ACC112 (cell line): ENCODE measurements around the gene ADAM10.
A peak's percentile ranks its signal among the peaks of the same experiment; 100 is the strongest.

Experiments
- H2AFZ ChIP-seq: fragments of 200-600 bp; sonication (generic); one replicate; pipeline ENCODE4 v1.6.0; 2017; ENCODE audit warnings: antibody characterized with exemption, low read length; ENCODE audit not compliant: unreplicated experiment
- H3K27ac ChIP-seq: fragments of 200-600 bp; sonication (generic); 2 replicates; pipeline ENCODE4 v1.5.1; 2014; ENCODE audit warnings: low read depth, mild to moderate bottlenecking, antibody characterized with exemption, low read length, moderate library complexity
- H3K27me3 ChIP-seq: fragments of 200-600 bp; sonication (generic); 2 replicates; pipeline ENCODE4 v1.6.1; 2014; ENCODE audit warnings: mild to moderate bottlenecking, antibody characterized with exemption, low read length, moderate library complexity, mixed read lengths; ENCODE audit not compliant: insufficient read depth
- H3K36me3 ChIP-seq: fragments of 200-600 bp; sonication (generic); 2 replicates; pipeline ENCODE4 v1.6.1; 2016; ENCODE audit warnings: mild to moderate bottlenecking, antibody characterized with exemption, low read length, moderate library complexity, mixed read lengths; ENCODE audit not compliant: insufficient read depth
- H3K4me1 ChIP-seq: fragments of 200-600 bp; sonication (generic); one replicate; pipeline ENCODE4 v1.6.1; 2016; ENCODE audit warnings: low read length, mixed read lengths; ENCODE audit not compliant: insufficient read depth, unreplicated experiment, control insufficient read depth
- H3K4me3 ChIP-seq: fragments of 200-600 bp; sonication (generic); 2 replicates; pipeline ENCODE4 v1.5.1; 2014; ENCODE audit warnings: mild to moderate bottlenecking, low read depth, low read length
- H3K79me2 ChIP-seq: fragments of 200-600 bp; sonication (generic); one replicate; pipeline ENCODE4 v1.6.0; 2016; ENCODE audit warnings: low read length; ENCODE audit not compliant: control insufficient read depth, unreplicated experiment, insufficient read depth

Gene ADAM10, protein sequence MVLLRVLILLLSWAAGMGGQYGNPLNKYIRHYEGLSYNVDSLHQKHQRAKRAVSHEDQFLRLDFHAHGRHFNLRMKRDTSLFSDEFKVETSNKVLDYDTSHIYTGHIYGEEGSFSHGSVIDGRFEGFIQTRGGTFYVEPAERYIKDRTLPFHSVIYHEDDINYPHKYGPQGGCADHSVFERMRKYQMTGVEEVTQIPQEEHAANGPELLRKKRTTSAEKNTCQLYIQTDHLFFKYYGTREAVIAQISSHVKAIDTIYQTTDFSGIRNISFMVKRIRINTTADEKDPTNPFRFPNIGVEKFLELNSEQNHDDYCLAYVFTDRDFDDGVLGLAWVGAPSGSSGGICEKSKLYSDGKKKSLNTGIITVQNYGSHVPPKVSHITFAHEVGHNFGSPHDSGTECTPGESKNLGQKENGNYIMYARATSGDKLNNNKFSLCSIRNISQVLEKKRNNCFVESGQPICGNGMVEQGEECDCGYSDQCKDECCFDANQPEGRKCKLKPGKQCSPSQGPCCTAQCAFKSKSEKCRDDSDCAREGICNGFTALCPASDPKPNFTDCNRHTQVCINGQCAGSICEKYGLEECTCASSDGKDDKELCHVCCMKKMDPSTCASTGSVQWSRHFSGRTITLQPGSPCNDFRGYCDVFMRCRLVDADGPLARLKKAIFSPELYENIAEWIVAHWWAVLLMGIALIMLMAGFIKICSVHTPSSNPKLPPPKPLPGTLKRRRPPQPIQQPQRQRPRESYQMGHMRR

GRCh38 chr15:58749532-58750337 is at the start of gene ADAM10:
Gene ADAM10, minus strand, starts transcription at chr15:58749707. Its CDS starts 173 bp downstream, at chr15:58749534.
- H3K36me3 ChIP-seq = no peaks in the 10 kb centered on the region
- H3K27ac ChIP-seq = peak within 1 kb of the TSS; percentile 90
- peak within 1 kb of the TSS; percentile 81 for H3K4me3 ChIP-seq
- peak within 1 kb of the TSS; percentile 92 for H2AFZ ChIP-seq
- no peaks in the 10 kb centered on the region for H3K27me3 ChIP-seq
- peaks cover 11% of the 10 kb centered on the region for H3K4me1 ChIP-seq
- H3K79me2 ChIP-seq = peaks cover 44% of the 10 kb centered on the region

DNA sequence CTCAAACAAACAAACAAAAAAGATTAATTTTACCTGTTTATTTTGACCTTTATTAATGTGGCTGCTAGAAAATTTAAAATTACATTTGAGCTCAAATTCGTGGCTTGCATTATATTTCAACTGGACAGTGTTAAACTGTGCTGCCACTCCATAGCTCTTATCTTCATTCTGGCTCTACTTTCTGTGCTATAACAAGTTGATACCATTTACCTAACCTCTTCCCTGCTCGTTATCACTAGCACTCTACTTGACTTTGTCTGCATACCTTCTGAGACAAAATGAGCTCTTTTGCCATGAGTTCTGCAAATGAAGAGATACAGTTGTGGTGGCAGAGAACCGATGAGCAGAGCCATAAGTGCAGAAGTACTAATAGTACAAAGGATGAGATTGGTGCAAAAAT is 48.0 kb upstream of the ADAM10 start:
- H3K36me3 ChIP-seq = no peaks in the 10 kb centered on the region
- H3K4me3 ChIP-seq = no peak overlapping the region
- H3K4me1 ChIP-seq = no peaks in the 10 kb centered on the region
- H3K79me2 ChIP-seq = no peaks in the 10 kb centered on the region
- no peak overlapping the region for H3K27ac ChIP-seq
- no peaks in the 10 kb centered on the region for H3K27me3 ChIP-seq
- no peak overlapping the region for H2AFZ ChIP-seq

GRCh38 chr15:58795825-58796224 is 46.3 kb upstream of the ADAM10 start:
- H3K36me3 ChIP-seq = no peaks in the 10 kb centered on the region
- H3K27me3 ChIP-seq = no peaks in the 10 kb centered on the region
- H2AFZ ChIP-seq = no peak overlapping the region
- H3K27ac ChIP-seq = no peak overlapping the region
- H3K4me1 ChIP-seq = no peaks in the 10 kb centered on the region
- no peaks in the 10 kb centered on the region for H3K79me2 ChIP-seq
- no peak overlapping the region for H3K4me3 ChIP-seq

DNA sequence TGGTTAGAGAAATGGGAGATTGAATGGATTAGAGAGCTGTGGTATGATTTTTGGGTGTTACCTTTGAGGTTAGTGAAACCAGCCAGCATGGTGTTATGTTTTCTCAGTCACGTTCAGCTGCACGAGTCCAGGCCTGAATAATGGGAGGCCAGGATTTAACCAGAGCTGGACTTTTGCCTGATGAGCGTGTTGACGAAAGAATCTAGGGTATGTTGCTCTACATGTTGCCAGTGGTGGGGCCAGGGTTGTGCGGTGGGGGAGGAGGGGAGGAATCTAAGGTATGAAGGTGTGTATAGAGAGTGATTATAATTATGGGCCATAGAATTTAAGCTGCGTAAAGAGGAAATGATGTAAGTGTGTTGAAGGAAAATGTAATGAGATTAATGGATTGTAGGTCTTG is 44.4 kb upstream of the ADAM10 start:
- no peaks in the 10 kb centered on the region for H3K79me2 ChIP-seq
- no peak overlapping the region for H3K27ac ChIP-seq
- H3K36me3 ChIP-seq = no peaks in the 10 kb centered on the region
- H3K4me1 ChIP-seq = no peaks in the 10 kb centered on the region
- H3K27me3 ChIP-seq = no peaks in the 10 kb centered on the region
- H2AFZ ChIP-seq = no peak overlapping the region
- no peak overlapping the region for H3K4me3 ChIP-seq

DNA sequence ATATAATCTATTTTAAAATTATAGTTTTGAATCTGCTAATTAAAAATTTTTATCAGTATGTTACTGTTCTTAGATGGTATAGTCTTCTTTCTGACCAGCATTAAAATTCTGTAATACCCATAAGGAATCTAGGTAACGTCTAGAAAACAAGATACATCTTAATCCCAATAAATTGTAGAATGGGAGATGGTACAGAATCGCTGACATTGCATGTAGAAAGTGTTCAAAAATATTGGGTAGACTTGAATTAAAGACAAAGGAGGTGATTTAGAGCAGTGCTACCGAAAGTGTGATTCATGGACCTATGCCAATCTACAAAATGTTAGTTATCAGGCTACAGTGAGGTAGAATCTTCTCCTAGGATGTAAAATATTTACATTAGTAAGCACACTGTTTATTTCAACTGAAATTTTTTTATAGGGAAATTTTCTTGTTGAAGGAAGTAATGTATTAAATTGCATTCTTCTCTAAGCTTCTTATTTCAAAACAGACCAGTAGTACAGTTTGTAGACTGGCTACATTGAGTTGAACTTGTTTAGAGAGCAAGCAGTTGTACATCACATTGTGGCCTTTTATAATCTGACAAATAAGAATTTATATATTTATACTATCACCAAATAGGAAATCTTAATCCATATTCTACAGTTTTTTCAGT is 38.7 kb upstream of the ADAM10 start:
- peaks cover 3% of the 10 kb centered on the region; the same call in 1 of the 2 replicates for H3K36me3 ChIP-seq
- peaks cover 2% of the 10 kb centered on the region for H3K79me2 ChIP-seq
- no peak overlapping the region for H3K27ac ChIP-seq
- peaks cover 4% of the 10 kb centered on the region for H3K4me1 ChIP-seq
- H3K27me3 ChIP-seq = no peaks in the 10 kb centered on the region
- H2AFZ ChIP-seq = no peak overlapping the region
- H3K4me3 ChIP-seq = no peak overlapping the region

DNA sequence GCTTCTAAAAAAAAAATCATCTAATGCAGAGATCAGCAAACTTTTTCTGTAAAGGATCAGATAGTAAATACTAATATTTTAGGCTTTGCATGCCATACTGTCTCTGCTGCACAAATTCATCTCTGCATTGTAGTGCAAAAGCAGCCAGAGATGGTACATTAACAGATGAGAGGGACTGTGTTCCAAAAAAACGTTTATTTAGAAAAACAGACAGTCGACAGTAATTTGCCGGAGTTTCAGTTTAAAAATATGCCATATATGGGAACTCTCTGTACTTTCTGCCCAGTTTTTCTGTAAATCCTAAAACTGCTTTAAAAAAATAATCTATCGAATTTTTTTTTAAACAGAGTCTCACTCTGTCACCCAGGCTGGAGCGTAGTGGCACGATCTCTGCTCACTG is 35.8 kb upstream of the ADAM10 start:
- Histone ChIP-seq H3K4me1 (peaks cover 4% of the 10 kb centered on the region), H3K36me3 (peaks cover 3% of the 10 kb centered on the region; the same call in 1 of the 2 replicates), H3K27ac (no peak overlapping the region), H3K27me3 (no peaks in the 10 kb centered on the region), H3K79me2 (peaks cover 10% of the 10 kb centered on the region), H2AFZ (no peak overlapping the region), H3K4me3 (no peak overlapping the region)

DNA sequence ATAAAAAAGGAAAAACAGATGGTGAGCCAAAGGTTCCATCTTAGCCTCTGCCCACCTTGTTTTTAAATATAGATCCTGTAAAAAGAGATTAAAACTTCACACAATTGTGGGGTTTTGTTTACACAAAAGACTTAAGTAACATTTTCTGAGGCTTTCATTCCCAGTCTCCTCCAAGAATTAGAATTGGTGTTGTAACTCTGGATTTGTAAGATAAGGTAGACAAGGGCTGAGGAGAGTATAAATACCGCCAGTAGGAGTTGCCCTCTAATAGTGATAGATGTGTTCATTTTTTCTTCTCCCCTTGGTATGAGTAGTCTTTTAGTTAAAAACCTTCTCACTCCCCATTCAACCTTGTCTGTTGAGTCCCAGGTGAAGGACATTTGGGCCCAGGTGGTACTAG is 30.0 kb upstream of the ADAM10 start:
- no peak overlapping the region for H3K27ac ChIP-seq
- no peak overlapping the region for H3K4me3 ChIP-seq
- H3K4me1 ChIP-seq = peaks cover 3% of the 10 kb centered on the region
- H3K36me3 ChIP-seq = no peaks in the 10 kb centered on the region
- H3K79me2 ChIP-seq = peaks cover 35% of the 10 kb centered on the region
- H2AFZ ChIP-seq = no peak overlapping the region
- H3K27me3 ChIP-seq = no peaks in the 10 kb centered on the region

DNA sequence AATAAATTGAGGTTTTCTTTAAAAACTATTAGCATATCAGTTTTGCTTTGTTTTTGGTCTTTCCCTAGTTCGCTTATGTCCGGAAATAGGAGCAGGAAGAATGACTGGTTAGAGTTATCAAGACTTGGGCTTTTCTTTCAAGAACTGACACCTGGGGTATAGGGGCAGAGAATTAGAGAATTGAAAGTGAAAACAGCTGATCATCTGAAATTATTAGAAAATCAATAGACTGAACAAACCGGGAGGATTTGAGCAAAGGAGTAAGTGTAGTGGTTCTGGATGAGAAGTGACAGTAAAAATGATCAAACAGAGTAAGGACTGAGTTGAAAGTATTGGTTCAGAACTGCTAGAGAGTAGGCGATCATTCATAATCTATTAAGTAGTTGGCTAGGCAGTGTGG is 27.6 kb upstream of the ADAM10 start:
- Histone ChIP-seq H3K27me3 (no peaks in the 10 kb centered on the region), H3K4me1 (peaks cover 16% of the 10 kb centered on the region), H3K79me2 (peaks cover 57% of the 10 kb centered on the region), H3K36me3 (no peaks in the 10 kb centered on the region), H2AFZ (no peak overlapping the region), H3K27ac (no peak overlapping the region), H3K4me3 (no peak overlapping the region)

GRCh38 chr15:58775402-58775801 is 25.9 kb upstream of the ADAM10 start:
- no peaks in the 10 kb centered on the region for H3K27me3 ChIP-seq
- peaks cover 16% of the 10 kb centered on the region for H3K4me1 ChIP-seq
- H2AFZ ChIP-seq = no peak overlapping the region
- no peak overlapping the region for H3K4me3 ChIP-seq
- H3K27ac ChIP-seq = no peak overlapping the region
- no peaks in the 10 kb centered on the region for H3K36me3 ChIP-seq
- peaks cover 55% of the 10 kb centered on the region for H3K79me2 ChIP-seq

DNA sequence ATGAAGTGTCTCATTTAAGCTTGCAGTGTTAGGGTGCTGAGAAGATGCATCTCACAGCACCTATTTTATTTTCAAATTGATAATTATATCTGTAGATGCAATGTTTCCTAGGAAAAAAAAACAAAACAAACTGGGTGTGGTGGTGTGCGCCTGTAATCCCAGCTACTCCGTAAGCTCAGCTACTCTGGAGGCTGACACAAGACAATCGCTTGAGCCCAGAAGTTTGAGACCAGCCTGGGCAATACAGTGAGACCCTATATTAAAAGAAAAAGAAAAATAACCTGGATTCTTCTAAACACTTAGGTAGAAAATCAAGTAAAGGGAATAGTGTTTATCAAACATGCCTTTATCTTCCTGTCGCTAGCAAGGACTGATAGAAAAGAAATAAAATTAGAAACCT is 23.5 kb upstream of the ADAM10 start:
- peaks cover 22% of the 10 kb centered on the region for H3K4me1 ChIP-seq
- peaks cover 53% of the 10 kb centered on the region for H3K79me2 ChIP-seq
- no peak overlapping the region for H2AFZ ChIP-seq
- peak overlapping the region; percentile 92 for H3K4me3 ChIP-seq
- H3K27me3 ChIP-seq = no peaks in the 10 kb centered on the region
- no peak overlapping the region for H3K27ac ChIP-seq
- no peaks in the 10 kb centered on the region for H3K36me3 ChIP-seq
